Stomach (tissue), 4 donors: ENCODE data around the gene UBE2V1.

ENCODE experiments used
- POLR2A ChIP-seq, 4 donors: fragments of 450-650 bp; IDR thresholded peaks; one replicate each; pipeline ENCODE4 v1.6.1; 2016; ENCODE audit warnings: antibody characterized with exemption in 4 of 4, control low read depth in 2 of 4, mild to moderate bottlenecking in 1 of 4, moderate library complexity in 1 of 4
- TF ChIP-seq, protein P1 (sequence below), 7 experiments: fragments of 450-650 bp in 4 of 7; fragments of 200-600 bp in 3 of 7; sonication (generic) in 3 of 7; IDR thresholded peaks; one replicate each; pipeline ENCODE4 v1.5.1; 2016 to 2019; ENCODE audit warnings: antibody characterized with exemption in 7 of 7, control low read depth in 2 of 7, mild to moderate bottlenecking in 1 of 7

DNA sequence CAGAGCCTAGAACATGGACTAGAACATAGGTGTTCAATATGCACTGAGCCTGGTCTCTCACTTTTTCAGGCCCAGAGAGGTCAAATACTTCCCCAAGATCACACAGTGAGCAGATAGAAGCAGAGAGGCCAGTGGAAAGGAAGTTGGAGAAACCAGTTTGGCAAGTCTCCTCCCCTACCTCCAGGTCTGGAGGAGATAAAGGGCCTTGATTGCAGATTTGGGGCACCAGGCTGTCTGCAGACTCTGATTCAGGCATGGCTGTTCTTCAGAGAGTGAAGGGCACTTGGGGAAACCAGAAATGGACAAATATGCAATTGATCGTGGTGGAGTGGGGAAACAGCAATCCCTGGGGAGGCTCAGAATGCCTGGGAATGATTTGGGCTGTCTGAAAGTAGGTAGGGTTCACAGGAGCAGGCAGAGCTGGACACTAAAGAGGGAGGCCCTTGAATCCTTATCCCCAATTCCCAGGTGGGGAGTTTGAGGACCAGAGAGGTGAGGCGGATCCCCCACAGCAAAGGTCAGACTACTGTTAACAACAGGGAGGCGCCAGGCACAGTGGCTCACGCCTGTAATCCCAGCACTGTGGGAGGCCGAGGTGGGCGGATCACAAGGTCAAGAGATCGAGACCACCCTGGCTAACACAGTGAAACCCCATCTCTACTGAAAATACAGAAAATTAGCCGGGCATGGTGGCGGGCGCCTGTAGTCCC, 38.2 kb upstream of the UBE2V1 start:
- TF ChIP-seq, protein P1, sequence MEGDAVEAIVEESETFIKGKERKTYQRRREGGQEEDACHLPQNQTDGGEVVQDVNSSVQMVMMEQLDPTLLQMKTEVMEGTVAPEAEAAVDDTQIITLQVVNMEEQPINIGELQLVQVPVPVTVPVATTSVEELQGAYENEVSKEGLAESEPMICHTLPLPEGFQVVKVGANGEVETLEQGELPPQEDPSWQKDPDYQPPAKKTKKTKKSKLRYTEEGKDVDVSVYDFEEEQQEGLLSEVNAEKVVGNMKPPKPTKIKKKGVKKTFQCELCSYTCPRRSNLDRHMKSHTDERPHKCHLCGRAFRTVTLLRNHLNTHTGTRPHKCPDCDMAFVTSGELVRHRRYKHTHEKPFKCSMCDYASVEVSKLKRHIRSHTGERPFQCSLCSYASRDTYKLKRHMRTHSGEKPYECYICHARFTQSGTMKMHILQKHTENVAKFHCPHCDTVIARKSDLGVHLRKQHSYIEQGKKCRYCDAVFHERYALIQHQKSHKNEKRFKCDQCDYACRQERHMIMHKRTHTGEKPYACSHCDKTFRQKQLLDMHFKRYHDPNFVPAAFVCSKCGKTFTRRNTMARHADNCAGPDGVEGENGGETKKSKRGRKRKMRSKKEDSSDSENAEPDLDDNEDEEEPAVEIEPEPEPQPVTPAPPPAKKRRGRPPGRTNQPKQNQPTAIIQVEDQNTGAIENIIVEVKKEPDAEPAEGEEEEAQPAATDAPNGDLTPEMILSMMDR (IDR thresholded peaks at IDR 0.05): no peak
- no peak for TF ChIP-seq POLR2A (IDR thresholded peaks at IDR 0.05)
